NB4 (cell line): ENCODE measurements around the gene B4GALT3.

Experiments used
- CTCF ChIP-seq: IDR thresholded peaks from one replicate; pipeline ENCODE4 v1.5.1; 2012; ENCODE audit warnings: low read depth, low read length
- MAX ChIP-seq: IDR thresholded peaks from 2 replicates; pipeline ENCODE4 v1.6.1; 2011; ENCODE audit warnings: low read depth, low read length
- POLR2A ChIP-seq: IDR thresholded peaks from 2 replicates; pipeline ENCODE4 v1.6.1; 2011; ENCODE audit warnings: mild to moderate bottlenecking; ENCODE audit not compliant: insufficient read length; ENCODE audit errors: extremely low read depth

- TF ChIP-seq CTCF = no peak
- TF ChIP-seq POLR2A = no peak
- no peak for TF ChIP-seq MAX
Measured at GRCh38 chr1:161217831-161218230, 40.5 kb upstream of the B4GALT3 start.
